Body of pancreas (tissue), 4 donors: ENCODE measurements around the gene CRYBA4. TPM values are rescaled to one million over a fixed set of nuclear protein-coding genes. Genes with fewer than 3 reads are reported as not detected.

Experiments
- ATAC-seq: fragments of 150-250 bp; one replicate; pipeline ENCODE4 v1.9.1; 2016
- DNase-seq, 4 donors: peaks; one replicate each; pipeline ENCODE4 v3.0.0-alpha.2; 2019
- H3K27ac ChIP-seq, 4 donors: fragments of 200-600 bp; sonication (generic); 1 replicate in 3 of 4; 2 replicates in 1 of 4; pipeline versions ENCODE4 v1.5.1 to v1.6.1; 2016 to 2019; ENCODE audit warnings: mild to moderate bottlenecking in 1 of 4, mixed read lengths in 1 of 4, moderate library complexity in 1 of 4
- H3K27me3 ChIP-seq, 2 donors: fragments of 200-600 bp; sonication (generic); one replicate each; pipeline ENCODE4 v1.6.0; 2016; ENCODE audit warnings: mild to moderate bottlenecking in 1 of 2
- H3K36me3 ChIP-seq, 2 donors: fragments of 200-600 bp; sonication (generic); replicated peaks in 1 of 2; 2 replicates each; pipeline ENCODE4 v1.5.1; 2016; ENCODE audit warnings: low read depth in 2 of 2; ENCODE audit not compliant: insufficient read depth in 1 of 2
- H3K4me1 ChIP-seq: fragments of 200-600 bp; sonication (generic); one replicate; pipeline ENCODE4 v1.6.0; 2016
- H3K4me3 ChIP-seq, 2 donors: fragments of 200-600 bp; sonication (generic); 1 replicate in 1 of 2; 2 replicates in 1 of 2; pipeline ENCODE4 v1.5.1; 2016 to 2019
- H3K9me3 ChIP-seq, 3 donors: fragments of 200-600 bp; sonication (generic); 1 replicate in 2 of 3; 2 replicates in 1 of 3; pipeline ENCODE4 v1.5.1; 2016
- POLR2A ChIP-seq, 3 donors: fragments of 450-650 bp; IDR thresholded peaks; one replicate each; pipeline ENCODE4 v1.6.1; 2016; ENCODE audit warnings: antibody characterized with exemption in 3 of 3, mild to moderate bottlenecking in 2 of 3
- WGBS, 2 donors: methylation state at CpG; one replicate each; pipeline ENCODE4 v1.1.5; 2017; 5-methylcytosine and 5-hydroxymethylcytosine counted together
- intact Hi-C: fragments of 100-400 bp; cut with DNase I; formaldehyde crosslinking; loops from one replicate; pipeline ENCODE4 v1.15.1; 2023
- total RNA-seq, 2 donors: library from RNA; depleted of rRNA; stranded (reverse); fragments of >200 nt; gene quantifications; one replicate each; pipeline ENCODE4 v1.1.0, GENCODE V29; 2016
- TF ChIP-seq, protein P1 (sequence below), 7 experiments: fragments of 450-650 bp in 4 of 7; fragments of 200-600 bp in 3 of 7; sonication (generic) in 3 of 7; IDR thresholded peaks; one replicate each; pipeline ENCODE4 v1.5.1; 2016 to 2019; ENCODE audit warnings: antibody characterized with exemption in 7 of 7

Gene CRYBA4
- total RNA-seq, 2 donors from 2014 or later = not detected

DNA sequence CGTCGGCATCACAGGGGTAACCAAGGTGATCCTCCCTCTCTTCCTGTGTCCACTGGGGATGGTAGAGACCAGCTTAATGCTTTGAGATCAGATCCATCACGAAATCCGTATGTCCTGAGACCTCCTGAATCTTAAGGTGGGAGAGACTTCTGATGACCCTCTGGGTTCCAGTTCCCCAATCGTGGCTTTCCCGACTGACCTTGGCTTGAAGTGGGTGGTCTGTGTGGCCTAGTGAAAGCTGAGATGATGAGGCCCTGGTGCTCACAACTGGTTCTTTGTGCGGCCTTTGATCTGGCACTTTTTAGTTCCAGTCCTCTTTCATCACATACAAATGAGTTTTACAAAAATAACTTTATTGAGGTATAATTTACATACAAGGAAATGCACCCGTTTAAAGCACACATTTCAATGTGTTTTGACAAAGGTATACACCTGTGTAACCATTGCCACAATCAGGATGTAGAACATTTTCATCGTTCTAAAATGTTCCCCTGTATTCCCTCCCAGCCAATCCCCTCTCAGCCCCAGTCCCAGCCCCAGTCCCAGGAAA is 41.7 kb downstream of the CRYBA4 start:
- no peaks in the 10 kb centered on the region for H3K36me3 ChIP-seq
- TF ChIP-seq, protein P1, sequence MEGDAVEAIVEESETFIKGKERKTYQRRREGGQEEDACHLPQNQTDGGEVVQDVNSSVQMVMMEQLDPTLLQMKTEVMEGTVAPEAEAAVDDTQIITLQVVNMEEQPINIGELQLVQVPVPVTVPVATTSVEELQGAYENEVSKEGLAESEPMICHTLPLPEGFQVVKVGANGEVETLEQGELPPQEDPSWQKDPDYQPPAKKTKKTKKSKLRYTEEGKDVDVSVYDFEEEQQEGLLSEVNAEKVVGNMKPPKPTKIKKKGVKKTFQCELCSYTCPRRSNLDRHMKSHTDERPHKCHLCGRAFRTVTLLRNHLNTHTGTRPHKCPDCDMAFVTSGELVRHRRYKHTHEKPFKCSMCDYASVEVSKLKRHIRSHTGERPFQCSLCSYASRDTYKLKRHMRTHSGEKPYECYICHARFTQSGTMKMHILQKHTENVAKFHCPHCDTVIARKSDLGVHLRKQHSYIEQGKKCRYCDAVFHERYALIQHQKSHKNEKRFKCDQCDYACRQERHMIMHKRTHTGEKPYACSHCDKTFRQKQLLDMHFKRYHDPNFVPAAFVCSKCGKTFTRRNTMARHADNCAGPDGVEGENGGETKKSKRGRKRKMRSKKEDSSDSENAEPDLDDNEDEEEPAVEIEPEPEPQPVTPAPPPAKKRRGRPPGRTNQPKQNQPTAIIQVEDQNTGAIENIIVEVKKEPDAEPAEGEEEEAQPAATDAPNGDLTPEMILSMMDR (IDR thresholded peaks at IDR 0.05) = no peak
- no peak for TF ChIP-seq POLR2A (IDR thresholded peaks at IDR 0.05)
- peaks cover 8% of the 10 kb centered on the region for H3K4me1 ChIP-seq
- peaks cover 0 to 14% of the 10 kb centered on the region in 2 donors for H3K27me3 ChIP-seq
- intact Hi-C loops = no loop called here
- WGBS, 2 donors = 58 to 64% methylated on average over 7 to 9 of the region's 9 CpGs
- DNase-seq (no peak), ATAC-seq (no peak)
- no peak overlapping the region for H3K4me3 ChIP-seq
- H3K9me3 ChIP-seq = no peaks in the 10 kb centered on the region
- H3K27ac ChIP-seq = no peak overlapping the region

GRCh38 chr22:26665813-26666231 is 44.1 kb downstream of the CRYBA4 start:
- peaks cover 0 to 4% of the 10 kb centered on the region in 2 donors for H3K27me3 ChIP-seq
- peaks cover 17% of the 10 kb centered on the region for H3K4me1 ChIP-seq
- intact Hi-C loops = no loop called here
- DNase-seq = no peak
- no peaks in the 10 kb centered on the region for H3K36me3 ChIP-seq
- WGBS, 2 donors = 0 to 24% methylated on average over 2 to 4 of the region's 4 CpGs
- TF ChIP-seq, protein P1 (IDR thresholded peaks at IDR 0.05) = no peak
- TF ChIP-seq POLR2A (IDR thresholded peaks at IDR 0.05) = no peak
- H3K4me3 ChIP-seq = no peak overlapping the region
- H3K9me3 ChIP-seq = no peaks in the 10 kb centered on the region
- H3K27ac ChIP-seq = no peak overlapping the region
- ATAC-seq = no peak

DNA sequence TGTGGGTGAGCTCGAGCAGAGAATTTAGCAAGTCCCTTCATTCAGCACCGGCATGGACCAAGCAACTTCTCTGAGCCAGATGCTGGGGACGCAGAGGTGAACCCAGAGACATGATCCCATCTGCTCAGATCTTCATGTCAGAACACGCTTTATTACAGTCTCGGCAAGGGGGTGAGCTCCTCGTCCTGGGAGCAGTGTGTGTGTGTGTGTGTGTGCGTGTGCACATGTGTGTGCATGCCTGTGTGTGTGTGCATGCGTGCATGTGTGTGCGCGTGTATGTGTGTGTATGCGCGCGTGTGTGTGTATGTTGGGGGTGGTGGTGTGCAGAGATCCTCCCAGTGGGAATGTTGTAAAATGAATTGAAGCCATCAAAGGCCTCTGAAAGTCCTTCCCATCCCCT is 45.4 kb downstream of the CRYBA4 start:
- ATAC-seq = no peak
- TF ChIP-seq, protein P1 (IDR thresholded peaks at IDR 0.05) = no peak
- no peak for TF ChIP-seq POLR2A (IDR thresholded peaks at IDR 0.05)
- Histone ChIP-seq H3K4me1 (peaks cover 19% of the 10 kb centered on the region), H3K36me3 (no peaks in the 10 kb centered on the region), H3K27me3 (no peaks in the 10 kb centered on the region), H3K27ac (no peak overlapping the region), H3K4me3 (no peak overlapping the region), H3K9me3 (no peaks in the 10 kb centered on the region)
- 75 to 89% methylated on average over 8 to 13 of the region's 13 CpGs for WGBS, 2 donors
- intact Hi-C loops = no loop called here
- no peak for DNase-seq

GRCh38 chr22:26669060-26669481 is 47.3 kb downstream of the CRYBA4 start:
- peak; percentile 74 for ATAC-seq
- peak overlapping the region; percentile 56 to 80 (median 74) for H3K27ac ChIP-seq
- peaks cover 31% of the 10 kb centered on the region for H3K4me1 ChIP-seq
- H3K9me3 ChIP-seq = no peaks in the 10 kb centered on the region
- intact Hi-C loops = no loop called here
- 0 to 20% methylated on average over 1 to 2 of the region's 2 CpGs for WGBS, 2 donors
- H3K36me3 ChIP-seq = no peaks in the 10 kb centered on the region
- TF ChIP-seq, protein P1 (IDR thresholded peaks at IDR 0.05) = peak; percentile 29 to 87 (median 71)
- TF ChIP-seq POLR2A (IDR thresholded peaks at IDR 0.05) = no peak
- no peak overlapping the region for H3K4me3 ChIP-seq
- DNase-seq = peak; percentile 80 to 91 (median 88)
- no peaks in the 10 kb centered on the region for H3K27me3 ChIP-seq

DNA sequence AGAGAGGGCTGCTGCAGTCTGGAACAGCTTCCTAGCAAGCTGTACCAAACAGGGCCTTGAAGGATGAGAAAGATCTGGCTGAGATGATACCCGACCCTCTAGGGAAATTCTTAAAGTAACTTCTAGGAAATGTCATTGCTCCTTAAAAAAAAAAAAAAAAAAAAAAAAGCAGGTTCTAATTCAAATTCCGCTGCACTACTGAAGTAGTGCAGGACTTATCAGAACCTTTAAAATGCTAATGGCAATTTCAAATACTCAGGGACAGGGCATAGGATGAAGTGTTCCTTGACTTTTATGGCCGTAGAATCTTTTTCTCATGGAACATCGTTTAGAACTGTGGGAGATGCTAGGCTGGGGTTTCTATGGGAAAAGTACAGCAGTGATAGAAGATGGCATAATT is 48.7 kb downstream of the CRYBA4 start:
- Histone ChIP-seq H3K4me1 (peaks cover 45% of the 10 kb centered on the region), H3K9me3 (no peaks in the 10 kb centered on the region), H3K27me3 (no peaks in the 10 kb centered on the region), H3K36me3 (no peaks in the 10 kb centered on the region), H3K4me3 (no peak overlapping the region), H3K27ac (peak overlapping the region in 2 of 4 donors; percentile 75 to 80)
- DNase-seq (no peak), ATAC-seq (no peak)
- intact Hi-C loops = no loop called here
- no peak for TF ChIP-seq POLR2A (IDR thresholded peaks at IDR 0.05)
- TF ChIP-seq, protein P1 (IDR thresholded peaks at IDR 0.05) = no peak
- WGBS, 2 donors = 70 to 81% methylated on average over 4 of the region's 4 CpGs
